HG03432 (cell line): ENCODE results near the gene ADGRE1.

Source experiments
- ATAC-seq: cut with Tn5 transposase; IDR thresholded peaks from one replicate; pipeline ENCODE4 v1.9.1; 2021; ENCODE audit warnings: mild to moderate bottlenecking, moderate library complexity; ENCODE audit not compliant: unreplicated experiment

The ADGRE1 gene

DNA sequence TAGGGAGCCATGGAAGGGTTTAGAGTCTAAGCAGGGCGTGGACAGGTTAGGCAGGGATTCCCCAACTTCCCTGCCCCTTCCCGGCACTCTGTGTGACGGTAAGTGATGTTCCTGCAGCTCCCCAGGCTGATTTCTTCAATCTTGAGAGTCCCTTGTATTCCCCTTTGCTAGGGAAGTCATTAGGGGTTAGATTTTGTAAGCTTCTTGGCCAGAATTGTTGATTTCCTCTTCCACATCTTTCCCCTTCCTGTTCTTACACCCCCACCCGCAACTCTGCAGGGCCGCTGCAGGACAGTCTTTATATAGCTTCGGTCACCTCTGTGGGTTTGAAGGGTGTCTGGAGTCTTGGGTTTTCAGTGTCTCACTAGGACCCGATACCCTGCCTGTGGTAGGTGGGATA, 10.6 kb upstream of the ADGRE1 start:
- ATAC-seq = no peak

DNA sequence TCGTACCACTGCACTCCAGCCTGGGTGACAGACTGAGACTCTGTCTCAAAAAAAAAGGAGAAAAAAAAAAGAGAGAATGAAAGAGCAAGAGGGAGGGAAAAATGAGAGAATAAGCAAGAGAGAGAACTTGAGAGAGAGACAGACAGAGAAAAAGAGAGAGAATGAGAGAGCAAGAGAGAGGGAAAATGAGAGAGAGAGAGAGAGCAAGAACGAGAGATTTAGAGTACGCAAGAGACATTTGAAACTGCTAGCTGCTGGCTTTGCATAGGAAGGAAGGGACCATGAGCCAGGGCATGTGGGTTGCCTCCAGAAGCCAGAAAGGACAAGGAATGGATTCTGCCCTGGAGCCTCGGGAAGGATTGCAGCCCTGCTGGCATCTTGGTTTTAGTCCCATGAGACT, 9.6 kb upstream of the ADGRE1 start:
- ATAC-seq = no peak

DNA sequence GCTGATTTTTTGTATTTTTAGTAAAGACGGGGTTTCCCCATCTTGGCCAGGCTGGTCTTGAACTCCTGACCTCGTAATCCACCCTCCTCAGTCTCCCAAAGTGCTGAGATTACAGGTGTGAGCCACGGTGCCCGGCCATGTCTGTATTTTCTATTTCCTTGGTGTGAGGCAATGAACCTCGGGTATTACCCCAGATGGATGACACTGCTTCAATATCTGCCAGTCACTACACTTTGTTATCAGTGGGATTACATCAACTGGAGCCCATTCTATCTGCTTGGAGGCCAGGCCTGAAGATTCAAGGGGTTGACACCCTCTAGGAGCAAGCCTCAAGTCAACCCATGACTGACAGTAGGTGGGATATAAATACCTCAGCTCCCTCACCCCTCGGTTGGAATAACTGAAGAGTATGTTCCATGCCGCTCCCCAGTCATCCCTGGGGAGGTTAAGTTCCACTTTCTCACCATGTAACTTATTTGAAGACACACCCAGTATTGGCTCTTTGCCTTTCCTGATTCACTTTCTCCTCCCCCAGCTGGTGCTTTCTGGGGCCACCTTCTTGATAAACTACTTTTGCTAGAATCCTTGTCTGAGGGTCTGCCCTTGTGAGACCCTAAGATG, 992 bp upstream of the ADGRE1 start:
- no peak for ATAC-seq

DNA sequence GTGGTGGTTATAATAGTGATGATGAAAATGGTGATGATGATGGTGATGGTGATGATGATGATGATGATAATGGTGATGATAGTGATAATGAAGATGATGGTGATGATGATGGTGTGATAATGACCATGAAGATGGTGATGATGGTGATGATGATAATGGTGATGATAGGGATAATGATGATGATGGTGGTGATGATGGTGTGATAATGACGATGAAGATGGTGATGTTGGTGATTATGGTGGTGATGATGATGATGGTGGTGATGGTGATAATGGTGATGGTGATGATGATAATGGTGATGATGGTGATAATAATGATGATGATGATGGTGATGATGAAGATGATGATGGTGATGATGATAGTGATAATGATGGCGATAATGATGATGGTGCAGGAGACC, 1.6 kb downstream of the ADGRE1 start:
- ATAC-seq = no peak

DNA sequence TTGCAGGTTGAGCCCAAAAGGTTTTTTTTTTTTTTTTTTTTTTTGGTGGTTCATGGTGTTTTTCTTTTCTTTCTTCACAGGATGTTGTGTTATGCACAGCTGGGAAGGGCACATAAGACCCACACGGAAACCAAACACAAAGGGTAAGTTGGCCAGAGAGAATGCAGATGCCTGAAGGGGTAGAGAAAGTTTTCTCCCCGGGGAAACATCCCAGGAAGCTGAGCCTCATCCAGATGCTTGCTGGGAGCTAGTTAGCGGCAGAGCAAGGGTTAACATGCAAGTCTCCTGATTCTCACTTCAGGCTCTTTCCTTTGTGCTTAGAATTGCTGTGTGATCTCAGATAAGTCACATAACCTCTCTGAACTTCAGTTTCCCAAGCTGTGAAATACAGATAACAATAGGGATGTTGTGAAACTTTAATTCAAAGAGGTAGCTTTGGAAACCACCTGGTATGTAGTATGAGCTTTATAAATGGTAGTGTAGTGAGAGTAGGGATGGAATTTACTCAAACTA, 3.1 kb downstream of the ADGRE1 start:
- no peak for ATAC-seq

DNA sequence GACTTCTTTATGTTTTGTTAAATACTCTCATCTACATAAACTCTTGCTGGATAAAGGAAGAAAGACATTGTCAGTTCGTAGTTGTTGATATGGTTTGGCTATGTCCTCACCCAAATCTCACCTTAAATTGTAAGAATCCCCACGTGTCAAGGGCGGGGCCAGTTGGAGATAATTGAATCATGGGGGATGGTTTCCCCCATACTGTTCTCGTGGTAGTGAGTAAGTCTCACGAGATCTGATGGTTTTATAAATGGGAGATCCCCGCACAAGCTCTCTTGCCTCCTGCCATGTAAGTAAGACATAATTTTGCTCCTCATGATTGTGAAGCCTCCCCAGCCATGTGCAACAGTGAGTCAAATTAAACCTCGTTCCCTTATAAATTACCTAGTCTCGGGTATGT, 3.6 kb downstream of the ADGRE1 start:
- ATAC-seq = no peak

DNA sequence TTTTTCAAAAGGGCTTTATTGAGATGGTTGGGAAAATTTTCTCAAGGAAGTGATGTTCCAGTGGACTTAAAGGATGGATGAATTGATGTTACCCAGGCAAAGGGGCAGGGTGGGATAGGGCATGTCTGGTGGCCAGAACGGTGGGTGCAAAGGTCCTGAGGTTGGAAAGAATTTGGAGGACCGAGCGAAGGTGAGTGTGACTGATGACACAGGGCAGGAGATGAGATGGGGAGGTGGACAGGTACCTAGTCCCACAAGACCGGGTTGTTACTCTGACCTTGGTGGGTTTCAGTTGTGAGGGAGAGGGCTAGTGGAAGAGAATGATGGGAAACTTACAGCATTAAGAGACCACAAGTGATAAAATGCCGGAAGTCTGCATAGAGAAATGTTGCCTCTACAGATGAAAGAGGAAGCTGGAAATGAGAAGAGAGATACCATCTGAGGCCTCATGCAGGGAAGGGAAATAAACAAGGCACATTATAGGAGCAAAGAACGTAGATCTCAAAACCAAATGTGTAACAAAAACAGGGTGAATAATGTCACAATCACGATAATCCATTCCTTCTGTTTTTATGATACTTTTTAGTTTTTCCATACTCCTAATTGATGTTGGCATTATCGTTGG, 4.5 kb downstream of the ADGRE1 start:
- no peak for ATAC-seq

DNA sequence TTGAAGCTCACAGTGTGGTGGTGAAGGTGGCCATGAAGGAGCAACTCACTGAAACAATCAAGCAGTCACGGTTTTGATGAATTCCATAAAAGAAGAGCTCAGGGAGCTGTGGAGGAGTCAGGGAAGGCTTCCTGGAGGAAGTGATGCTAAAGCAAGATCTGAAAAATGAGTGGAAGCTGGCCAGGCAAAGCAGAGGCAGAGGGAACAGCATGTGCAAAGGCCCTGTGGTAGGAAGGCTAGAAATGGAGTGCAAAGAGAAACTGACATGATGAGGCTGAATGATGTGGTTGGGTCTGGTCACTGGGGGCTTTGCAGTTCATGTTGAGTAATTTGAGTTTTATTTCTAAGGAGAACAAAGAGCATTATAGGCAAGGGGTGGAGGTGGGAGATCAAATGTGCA, 6.9 kb downstream of the ADGRE1 start:
- no peak for ATAC-seq

DNA sequence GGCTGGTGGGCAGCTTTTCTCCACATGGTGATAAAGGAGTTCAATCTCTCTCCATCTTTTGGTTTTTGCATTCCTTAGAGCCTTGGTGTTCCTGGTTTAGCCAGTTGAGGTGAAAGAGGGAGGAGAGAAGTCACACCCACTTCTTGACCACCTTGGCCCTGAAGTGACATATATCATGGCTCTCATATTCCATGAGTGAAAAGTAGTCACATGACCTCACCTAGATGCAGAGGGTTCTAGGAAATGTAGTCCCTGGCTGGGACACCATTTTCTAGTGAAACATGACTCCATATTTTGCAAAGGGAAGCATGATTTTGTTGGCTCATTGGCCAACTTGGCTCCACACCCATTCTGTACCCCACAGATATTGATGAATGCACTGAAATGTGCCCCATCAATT, 16.1 kb downstream of the ADGRE1 start:
- no peak for ATAC-seq

DNA sequence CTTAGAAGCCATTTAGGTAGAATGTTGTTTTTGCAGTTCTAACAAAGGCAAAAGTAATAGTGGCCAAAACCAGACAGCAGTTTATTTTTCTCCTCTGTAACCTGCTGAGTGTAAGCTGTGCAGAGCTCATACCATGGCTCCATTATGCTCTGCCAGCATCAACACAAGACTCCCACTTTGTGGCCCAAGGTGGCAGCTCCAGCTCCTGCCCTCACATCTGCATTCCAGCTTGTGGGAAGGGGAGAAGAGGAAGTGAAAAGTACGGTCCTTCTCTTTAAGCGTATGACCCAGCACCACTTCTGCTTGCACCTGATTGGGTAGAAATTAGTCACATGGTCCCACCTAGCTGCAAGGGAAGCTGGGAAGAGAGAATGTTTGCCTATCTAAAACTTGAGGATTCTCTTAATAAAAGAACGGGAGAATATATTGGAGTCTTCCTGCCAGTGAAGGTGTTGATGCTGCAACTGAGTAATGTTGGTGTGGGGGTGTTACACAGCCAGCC, 19.2 kb downstream of the ADGRE1 start:
- ATAC-seq = no peak

DNA sequence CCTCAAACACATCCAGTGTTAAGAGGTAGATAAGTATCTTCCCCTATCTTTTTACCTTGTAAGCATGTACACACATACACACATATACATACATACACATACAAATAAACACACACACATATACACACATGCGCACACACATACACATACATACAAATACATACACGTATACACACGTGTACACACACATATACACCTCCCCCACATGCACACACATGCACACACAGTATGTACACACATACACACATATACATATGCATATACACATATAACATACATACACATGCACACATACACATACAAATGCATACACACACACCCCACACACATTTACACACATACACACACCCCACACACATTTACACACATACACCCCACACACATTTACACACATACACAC, 24.1 kb downstream of the ADGRE1 start:
- ATAC-seq = no peak

DNA sequence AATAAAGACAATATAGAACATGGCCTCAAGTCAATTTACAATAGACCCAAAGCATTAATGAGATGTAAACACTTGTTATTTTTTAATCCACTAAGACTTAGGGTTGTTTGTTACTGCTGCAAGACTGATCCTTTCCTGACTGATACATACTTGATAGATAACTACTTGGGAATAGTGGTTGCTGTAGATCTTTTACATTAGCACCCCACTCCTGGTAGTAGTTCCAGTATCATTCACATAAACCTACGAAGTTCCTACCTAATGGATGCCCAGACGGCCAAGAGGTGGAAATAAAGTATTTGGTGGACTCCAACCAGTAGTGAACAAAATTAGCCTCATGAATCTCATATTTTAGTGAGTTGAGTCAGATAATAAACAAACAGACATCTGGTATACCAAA, 26.9 kb downstream of the ADGRE1 start:
- ATAC-seq = no peak

DNA sequence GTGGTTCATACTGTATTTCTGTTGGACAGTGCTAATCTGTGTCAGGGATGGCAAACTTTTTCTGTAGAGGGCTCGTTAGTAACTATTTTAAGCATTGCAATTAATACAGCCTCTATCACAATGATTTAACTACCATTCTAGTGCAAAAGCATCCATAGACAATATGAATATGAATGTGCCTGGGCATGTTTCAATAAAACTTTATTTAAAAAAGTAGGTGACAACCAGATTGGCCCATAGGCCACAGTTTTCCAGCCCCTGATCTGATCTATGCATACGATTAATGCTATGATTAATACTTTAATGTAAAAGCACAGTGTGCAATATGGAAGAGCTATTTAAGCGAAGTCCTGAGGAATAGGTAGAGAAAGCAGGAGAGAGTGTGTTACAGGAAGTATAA, 29.6 kb downstream of the ADGRE1 start:
- ATAC-seq = no peak

DNA sequence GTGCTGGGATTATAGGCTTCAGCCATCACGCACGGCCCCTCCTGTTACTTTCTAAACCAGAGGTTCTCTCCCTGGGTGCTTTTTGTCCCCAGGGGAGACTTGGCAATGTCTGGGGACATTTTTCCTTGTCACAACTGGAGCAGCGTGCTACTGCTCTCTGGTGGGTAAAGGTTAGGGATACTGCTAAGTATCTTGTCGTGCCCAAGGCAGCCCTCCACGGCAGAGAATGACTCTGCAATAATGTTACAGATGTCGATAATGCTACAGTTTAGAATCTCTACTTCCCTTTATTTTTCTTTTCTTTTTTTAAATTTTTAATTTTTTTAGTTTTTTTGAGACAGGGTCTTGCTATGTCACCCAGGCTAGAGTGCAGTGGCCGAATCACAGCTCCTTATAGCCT, 38.0 kb downstream of the ADGRE1 start:
- ATAC-seq = no peak

DNA sequence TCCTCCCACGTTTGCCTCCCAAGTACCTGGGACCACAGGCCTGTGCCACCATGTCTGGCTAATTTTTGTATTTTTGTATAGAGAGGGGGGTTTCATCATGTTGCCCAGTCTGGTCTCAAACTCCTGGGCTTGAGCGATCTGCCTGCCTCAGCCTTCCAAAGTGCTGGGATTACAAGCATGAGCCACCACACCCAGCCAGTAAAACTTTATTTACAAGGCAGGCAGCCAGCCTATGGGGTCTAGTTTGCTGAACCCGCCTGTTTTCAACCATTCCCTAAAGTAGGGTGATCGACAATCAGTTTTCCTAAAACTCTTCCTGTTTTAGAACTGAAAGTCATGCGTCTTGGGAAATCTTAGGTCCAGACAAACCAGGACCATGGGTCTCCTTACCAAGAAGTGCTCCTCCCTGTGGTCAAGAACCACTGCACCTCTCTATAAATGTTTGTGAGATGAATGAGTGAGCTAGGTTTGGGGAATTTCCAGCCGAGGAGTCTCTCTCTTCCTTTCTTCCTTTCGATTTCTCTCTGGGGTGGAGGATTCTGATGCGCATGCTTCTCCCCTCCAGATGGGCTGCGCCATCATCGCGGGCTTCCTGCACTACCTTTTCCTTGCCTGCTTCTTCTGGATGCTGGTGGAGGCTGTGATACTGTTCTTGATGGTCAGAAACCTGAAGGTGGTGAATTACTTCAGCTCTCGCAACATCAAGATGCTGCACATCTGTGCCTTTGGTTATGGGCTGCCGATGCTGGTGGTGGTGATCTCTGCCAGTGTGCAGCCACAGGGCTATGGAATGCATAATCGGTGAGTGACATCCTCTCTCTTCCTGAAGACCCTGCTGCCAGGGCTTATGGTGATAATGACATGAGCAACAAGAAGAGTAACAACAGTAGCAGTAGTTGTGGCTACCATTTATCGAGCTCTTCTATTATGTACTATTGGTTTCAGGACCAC, 38.7 kb downstream of the ADGRE1 start:
- no peak for ATAC-seq

DNA sequence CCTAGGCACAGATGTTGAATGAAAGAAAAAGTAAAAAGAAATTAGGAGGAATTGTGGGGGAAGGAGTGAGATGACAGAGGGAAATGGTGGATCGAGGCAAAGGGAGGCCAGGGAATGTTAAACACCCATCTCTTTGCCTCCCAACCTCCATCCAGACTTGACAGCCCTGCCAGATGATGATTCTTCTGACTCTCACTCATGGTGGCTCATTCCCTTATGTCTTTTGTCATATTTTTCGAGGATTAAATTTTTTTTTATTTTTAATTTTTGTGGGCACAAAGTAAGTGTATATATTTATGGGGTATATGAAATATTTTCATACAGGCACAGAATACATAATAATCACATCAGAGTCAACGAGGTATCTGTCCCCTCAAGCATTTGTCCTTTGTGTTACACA, 42.8 kb downstream of the ADGRE1 start:
- ATAC-seq = no peak

DNA sequence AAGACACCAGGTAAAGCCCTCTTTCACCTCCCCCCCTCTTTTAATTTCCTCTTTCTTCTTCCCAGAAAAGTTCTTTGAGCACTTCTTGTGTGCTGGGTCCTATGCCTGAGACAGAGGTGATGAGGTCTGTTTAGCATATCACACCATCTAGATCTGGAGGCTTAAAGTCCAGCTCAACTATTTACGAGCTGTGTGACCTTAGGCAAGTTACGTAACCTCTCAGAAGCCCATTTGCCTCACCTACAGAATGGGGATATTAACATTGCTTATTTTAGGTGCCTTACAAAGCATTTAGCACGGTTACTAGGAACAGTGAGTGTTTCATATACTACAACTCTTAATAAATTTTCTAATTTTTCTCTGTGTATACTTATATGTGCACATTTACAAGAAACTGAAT, 47.7 kb downstream of the ADGRE1 start:
- ATAC-seq = no peak

DNA sequence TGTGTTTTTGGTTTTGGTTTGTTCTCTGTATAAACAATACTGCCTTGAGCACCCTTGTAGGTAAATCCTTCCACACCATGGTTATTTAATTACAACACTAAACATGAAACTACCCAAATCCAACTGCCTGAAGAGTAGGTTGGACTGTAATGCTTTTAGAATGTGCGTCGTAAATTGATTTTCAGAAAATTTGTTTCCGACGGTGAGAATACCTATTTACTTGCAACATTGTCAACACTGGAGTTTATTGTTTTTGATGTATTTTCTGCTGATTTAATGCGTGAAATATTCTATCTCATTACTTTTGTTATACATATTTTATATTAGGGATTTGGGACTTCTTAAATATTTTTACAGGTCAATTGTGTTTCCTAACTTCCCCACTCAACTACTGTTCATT, 48.2 kb downstream of the ADGRE1 start:
- no peak for ATAC-seq

DNA sequence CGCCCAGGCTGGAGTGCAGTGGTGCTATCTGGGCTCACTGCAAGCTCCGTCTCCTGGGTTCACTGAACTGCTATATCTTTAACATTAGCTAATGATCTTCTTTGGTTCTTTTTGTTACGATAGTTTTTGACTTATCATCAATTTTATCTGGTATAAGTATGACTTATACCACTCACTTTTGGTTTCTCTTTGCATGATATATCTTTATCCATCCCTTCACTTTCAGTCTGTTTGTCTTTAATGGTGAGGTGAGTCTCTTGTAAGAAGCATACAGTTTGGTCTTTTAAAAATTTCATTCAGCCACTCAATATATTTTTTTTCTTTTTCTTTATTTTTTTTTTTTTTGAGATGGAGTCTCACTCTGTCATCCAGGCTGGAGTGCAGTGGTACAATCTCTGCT, 58.4 kb downstream of the ADGRE1 start:
- ATAC-seq = no peak

DNA sequence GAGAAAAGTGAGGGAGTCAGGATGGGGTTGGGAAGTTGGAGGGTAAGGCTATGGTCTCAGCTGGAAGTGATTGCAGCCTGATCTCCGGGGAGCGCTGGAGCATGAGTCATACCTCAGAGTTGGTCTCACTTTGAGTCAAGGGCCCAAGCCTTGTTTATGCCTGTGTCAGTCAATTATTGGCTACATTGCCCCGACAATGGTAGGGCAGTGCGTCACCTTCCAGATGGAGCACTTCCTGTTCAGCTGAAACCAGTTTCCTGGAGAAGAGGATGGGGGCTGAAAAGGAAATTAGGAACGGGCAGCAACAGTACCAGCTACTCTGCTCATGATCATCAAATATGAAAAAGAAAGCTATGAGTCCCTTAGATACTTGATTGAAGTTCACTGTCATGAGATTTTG, 60.4 kb downstream of the ADGRE1 start:
- ATAC-seq = peak; percentile 51

DNA sequence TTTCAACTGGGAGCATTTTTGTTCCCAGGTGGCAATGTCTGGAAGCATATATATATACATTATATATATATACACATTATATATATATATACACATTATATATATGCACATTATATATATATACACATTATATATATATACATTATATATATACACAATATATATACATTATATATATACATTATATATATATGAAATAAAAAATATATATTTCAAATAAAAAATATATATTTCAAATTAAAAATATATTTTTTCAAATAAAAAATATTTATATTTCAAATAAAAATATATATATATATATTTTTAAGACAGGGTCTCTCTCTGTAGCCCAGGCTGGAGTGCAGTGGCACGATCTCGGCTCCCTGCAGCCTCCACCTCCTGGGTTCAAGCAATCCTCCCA, 61.5 kb downstream of the ADGRE1 start:
- no peak for ATAC-seq

DNA sequence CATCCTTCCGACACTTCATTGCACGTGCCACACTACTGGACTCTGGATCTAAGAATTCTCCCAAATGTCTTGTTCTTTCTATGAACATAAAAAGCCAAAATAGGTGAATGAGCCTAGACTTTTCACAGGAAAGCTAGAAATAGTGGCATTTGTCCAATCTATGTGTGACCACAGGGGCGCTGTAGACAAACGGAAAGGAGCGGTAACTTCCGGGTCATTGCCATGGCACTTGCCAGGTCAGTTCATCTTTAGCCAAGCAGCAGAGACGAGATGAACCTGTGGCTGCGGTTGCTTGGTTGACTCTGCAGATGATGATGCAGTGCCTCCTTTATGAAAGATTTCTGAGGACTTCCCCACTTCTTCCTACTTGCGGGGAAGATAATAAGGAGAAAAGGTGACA, 65.6 kb downstream of the ADGRE1 start:
- ATAC-seq = no peak
